Stimulated activated CD4-positive, alpha-beta T cell treated with anti-CD3 and anti-CD28 coated beads, Interleukin-15, amount 100 ng/mL, for 24 hours (primary cell): Measurements from ENCODE around the gene RNF8.
"Not testable (repeated sequence)": the region's sequence is repeated elsewhere in the genome, so short reads cannot be mapped to it uniquely, and the experiment has no call there.

Experiments used
- DNase-seq: peaks from one replicate; pipeline ENCODE4 v3.0.0-alpha.2; 2020

Gene RNF8

GRCh38 chr6:37353761-37354525 is at the start of gene RNF8:
Gene RNF8, plus strand, starts transcription at chr6:37353983. Its CDS starts 182 bp downstream, at chr6:37354165.
- peak; percentile 97 for DNase-seq

- DNase-seq, result no peak
These were observed 49.0 kb upstream of the RNF8 start for GRCh38 chr6:37304766-37305165.

- no peak for DNase-seq
These were observed 47.9 kb upstream of the RNF8 start for GRCh38 chr6:37305841-37306425.

GRCh38 chr6:37306624-37307222 is 47.1 kb upstream of the RNF8 start:
- no peak for DNase-seq

- DNase-seq, result not testable (repeated sequence)
These were observed 46.3 kb upstream of the RNF8 start for GRCh38 chr6:37307484-37307883.

GRCh38 chr6:37308069-37308815 is 45.5 kb upstream of the RNF8 start:
- DNase-seq, result no peak

GRCh38 chr6:37309046-37309445 is 44.7 kb upstream of the RNF8 start:
- no peak for DNase-seq

- no peak for DNase-seq
These were observed 44.1 kb upstream of the RNF8 start for GRCh38 chr6:37309692-37310091.

- DNase-seq, result no peak
These were observed 42.8 kb upstream of the RNF8 start for GRCh38 chr6:37310966-37311365.

GRCh38 chr6:37311741-37312473 is 41.9 kb upstream of the RNF8 start:
- no peak for DNase-seq

GRCh38 chr6:37313723-37314486 is 39.9 kb upstream of the RNF8 start:
- DNase-seq, result no peak

GRCh38 chr6:37314487-37315156 is 39.2 kb upstream of the RNF8 start:
- DNase-seq, result peak; percentile 49

GRCh38 chr6:37315157-37315515 is 38.6 kb upstream of the RNF8 start:
- DNase-seq, result no peak

GRCh38 chr6:37316071-37316470 is 37.7 kb upstream of the RNF8 start:
- no peak for DNase-seq

- no peak for DNase-seq
These were observed 36.3 kb upstream of the RNF8 start for GRCh38 chr6:37317312-37318038.

GRCh38 chr6:37319156-37319555 is 34.6 kb upstream of the RNF8 start:
- no peak for DNase-seq

GRCh38 chr6:37319856-37320480 is 33.8 kb upstream of the RNF8 start:
- no peak for DNase-seq

GRCh38 chr6:37320646-37321045 is 33.1 kb upstream of the RNF8 start:
- no peak for DNase-seq

- no peak for DNase-seq
These were observed 32.7 kb upstream of the RNF8 start for GRCh38 chr6:37321101-37321500.
